ENCODE results near the gene DIS3. TPM values are rescaled to one million over a fixed set of nuclear protein-coding genes. Genes with fewer than 3 reads are reported as not detected.

The DIS3 gene
- total and polyA plus RNA-seq, 2 donors (not counting 1 experiment from before 2014, with no cell fraction given): 31.9 to 41.4 TPM

GRCh38 chr13:72757792-72758535, 23.7 kb downstream of the DIS3 start:
- no peaks in the 10 kb centered on the region for H3K27me3 ChIP-seq (ENCODE audit: control insufficient read depth, insufficient read depth, low read length)
- no peak overlapping the region for H3K4me2 ChIP-seq (ENCODE audit: extremely low read depth, insufficient read depth, low read length)
- TF ChIP-seq CTCF (conservative IDR thresholded peaks at IDR 0.05 in 1 of 2, IDR thresholded peaks at IDR 0.05 in 1 of 2; ENCODE audit: low read depth in 1 of 2, low read length in 2 of 2): no peak
- no peak overlapping the region for H3K27ac ChIP-seq (ENCODE audit: insufficient read depth, low read length)
- peak in 1 of 2 donors; percentile 10 for DNase-seq (ENCODE audit: low read depth in 2 of 2)
- no peaks in the 10 kb centered on the region for H3K9me3 ChIP-seq (ENCODE audit: control insufficient read depth, insufficient read depth, low read depth, low read length)
- H2AFZ ChIP-seq (ENCODE audit: low read length): no peak overlapping the region
- no peak overlapping the region for H3K9ac ChIP-seq (ENCODE audit: insufficient read depth, low read length)
- H3K79me2 ChIP-seq (ENCODE audit: control insufficient read depth, insufficient read depth, low read length): no peaks in the 10 kb centered on the region
- no peaks in the 10 kb centered on the region for H3K4me1 ChIP-seq (ENCODE audit: control insufficient read depth, extremely low read depth, insufficient read depth, low read length)
- peaks cover 10% of the 10 kb centered on the region for H3K36me3 ChIP-seq (ENCODE audit: control insufficient read depth, insufficient read depth, low read length)
- no peaks in the 10 kb centered on the region for H4K20me1 ChIP-seq (ENCODE audit: control insufficient read depth, extremely low read depth, insufficient read depth, low read length)
- no peak overlapping the region for H3K4me3 ChIP-seq (replicated peaks in 1 of 4; ENCODE audit: control extremely low read depth in 1 of 4, insufficient read depth in 1 of 4, low read depth in 3 of 4, low read length in 4 of 4)

DNA sequence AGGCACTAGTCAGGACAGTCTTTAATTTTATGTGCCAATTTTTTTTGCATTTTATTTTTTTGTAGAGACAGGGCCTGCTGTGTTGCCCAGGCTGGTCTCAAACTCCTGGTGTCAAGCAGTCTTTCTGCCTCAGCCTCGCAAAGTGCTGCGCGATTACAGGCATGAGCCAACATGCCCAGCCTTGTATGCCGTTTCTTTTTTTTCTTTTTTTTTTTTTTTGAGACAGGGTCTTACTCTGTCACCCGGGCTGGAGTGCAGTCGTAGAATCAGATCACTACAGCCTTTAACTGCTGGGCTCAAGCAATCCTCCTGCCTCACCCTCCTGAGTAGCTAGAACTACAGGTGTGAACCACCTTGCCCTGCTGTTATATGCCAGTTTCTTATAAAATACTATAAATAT, 27.6 kb downstream of the DIS3 start:
- no peaks in the 10 kb centered on the region for H3K4me1 ChIP-seq (ENCODE audit: control insufficient read depth, extremely low read depth, insufficient read depth, low read length)
- H3K4me3 ChIP-seq (replicated peaks in 1 of 4; ENCODE audit: control extremely low read depth in 1 of 4, insufficient read depth in 1 of 4, low read depth in 3 of 4, low read length in 4 of 4): no peak overlapping the region
- H4K20me1 ChIP-seq (ENCODE audit: control insufficient read depth, extremely low read depth, insufficient read depth, low read length): no peaks in the 10 kb centered on the region
- H3K9me3 ChIP-seq (ENCODE audit: control insufficient read depth, insufficient read depth, low read depth, low read length): no peaks in the 10 kb centered on the region
- no peaks in the 10 kb centered on the region for H3K27me3 ChIP-seq (ENCODE audit: control insufficient read depth, insufficient read depth, low read length)
- H3K4me2 ChIP-seq (ENCODE audit: extremely low read depth, insufficient read depth, low read length): no peak overlapping the region
- DNase-seq (ENCODE audit: low read depth in 2 of 2): no peak
- H3K27ac ChIP-seq (ENCODE audit: insufficient read depth, low read length): no peak overlapping the region
- H3K36me3 ChIP-seq (ENCODE audit: control insufficient read depth, insufficient read depth, low read length): peaks cover 9% of the 10 kb centered on the region
- no peak for TF ChIP-seq EZH2 (IDR thresholded peaks at IDR 0.05; ENCODE audit: low read length, missing control alignments)
- TF ChIP-seq CTCF (conservative IDR thresholded peaks at IDR 0.05 in 1 of 2, IDR thresholded peaks at IDR 0.05 in 1 of 2; ENCODE audit: low read depth in 1 of 2, low read length in 2 of 2): no peak
- no peak overlapping the region for H2AFZ ChIP-seq (ENCODE audit: low read length)
- no peaks in the 10 kb centered on the region for H3K79me2 ChIP-seq (ENCODE audit: control insufficient read depth, insufficient read depth, low read length)
- no peak overlapping the region for H3K9ac ChIP-seq (ENCODE audit: insufficient read depth, low read length)

DNA sequence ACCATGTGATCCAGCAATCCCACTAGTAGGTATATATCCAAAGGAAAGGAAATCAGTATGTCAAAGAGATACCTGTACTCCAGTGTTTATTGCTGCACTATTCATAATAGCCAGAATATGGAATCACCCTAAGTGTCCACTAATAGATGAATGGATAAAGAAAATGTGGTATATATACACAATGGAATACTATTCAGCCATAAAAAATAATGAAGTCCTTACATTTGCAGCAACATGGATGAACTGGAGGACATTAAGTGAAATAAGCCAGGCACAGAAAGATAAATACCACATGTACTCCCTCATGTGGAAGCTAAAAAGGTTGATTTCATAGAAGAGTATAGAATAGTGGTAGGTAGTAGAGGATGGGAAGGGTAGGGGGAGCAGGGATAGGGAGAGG, 30.5 kb downstream of the DIS3 start:
- Histone ChIP-seq H3K27me3 (ENCODE audit: control insufficient read depth, insufficient read depth, low read length) (no peaks in the 10 kb centered on the region), H3K27ac (ENCODE audit: insufficient read depth, low read length) (no peak overlapping the region), H3K4me3 (replicated peaks in 1 of 4; ENCODE audit: control extremely low read depth in 1 of 4, insufficient read depth in 1 of 4, low read depth in 3 of 4, low read length in 4 of 4) (no peak overlapping the region), H2AFZ (ENCODE audit: low read length) (no peak overlapping the region), H4K20me1 (ENCODE audit: control insufficient read depth, extremely low read depth, insufficient read depth, low read length) (no peaks in the 10 kb centered on the region), H3K79me2 (ENCODE audit: control insufficient read depth, insufficient read depth, low read length) (no peaks in the 10 kb centered on the region), H3K9me3 (ENCODE audit: control insufficient read depth, insufficient read depth, low read depth, low read length) (no peaks in the 10 kb centered on the region), H3K9ac (ENCODE audit: insufficient read depth, low read length) (no peak overlapping the region), H3K4me1 (ENCODE audit: control insufficient read depth, extremely low read depth, insufficient read depth, low read length) (no peaks in the 10 kb centered on the region), H3K36me3 (ENCODE audit: control insufficient read depth, insufficient read depth, low read length) (peaks cover 6% of the 10 kb centered on the region), H3K4me2 (ENCODE audit: extremely low read depth, insufficient read depth, low read length) (no peak overlapping the region)
- DNase-seq (ENCODE audit: low read depth in 2 of 2): no peak
- TF ChIP-seq EZH2 (IDR thresholded peaks at IDR 0.05; ENCODE audit: low read length, missing control alignments) (no peak), CTCF (conservative IDR thresholded peaks at IDR 0.05 in 1 of 2, IDR thresholded peaks at IDR 0.05 in 1 of 2; ENCODE audit: low read depth in 1 of 2, low read length in 2 of 2) (no peak)
